Measurements from ENCODE around the gene WDR11.

The WDR11 gene

DNA sequence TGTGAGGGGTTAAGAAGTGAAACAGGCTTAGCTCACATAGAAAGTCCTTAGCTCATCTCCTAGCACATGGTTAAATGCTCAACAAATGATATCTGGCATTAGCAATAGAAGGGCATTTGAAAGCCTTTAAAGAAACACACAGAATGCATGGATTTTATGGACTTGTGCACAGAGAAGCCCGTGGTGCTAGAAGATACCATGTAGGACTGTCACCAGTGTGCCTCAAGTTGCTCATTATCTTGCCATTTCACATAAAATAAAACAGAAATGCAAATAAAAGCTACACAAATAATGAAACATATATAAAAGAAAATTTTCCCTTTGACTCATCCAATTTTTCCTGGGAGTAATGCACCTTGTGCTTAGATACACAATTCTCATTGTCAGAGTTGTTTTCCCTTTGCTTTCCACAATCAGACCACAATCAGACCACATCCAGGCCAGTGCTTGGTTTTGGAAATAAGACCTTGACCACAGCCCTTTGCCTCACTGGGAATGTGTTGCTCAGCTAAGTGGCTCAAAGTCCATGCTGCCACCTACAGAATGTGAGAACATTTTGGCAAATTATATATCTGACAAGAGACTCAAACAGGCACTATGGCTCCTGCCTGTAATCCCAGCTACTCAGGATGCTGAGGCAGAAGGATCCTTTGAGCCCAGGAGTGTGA, 9.5 kb upstream of the WDR11 start:
- TF ChIP-seq, protein P1, sequence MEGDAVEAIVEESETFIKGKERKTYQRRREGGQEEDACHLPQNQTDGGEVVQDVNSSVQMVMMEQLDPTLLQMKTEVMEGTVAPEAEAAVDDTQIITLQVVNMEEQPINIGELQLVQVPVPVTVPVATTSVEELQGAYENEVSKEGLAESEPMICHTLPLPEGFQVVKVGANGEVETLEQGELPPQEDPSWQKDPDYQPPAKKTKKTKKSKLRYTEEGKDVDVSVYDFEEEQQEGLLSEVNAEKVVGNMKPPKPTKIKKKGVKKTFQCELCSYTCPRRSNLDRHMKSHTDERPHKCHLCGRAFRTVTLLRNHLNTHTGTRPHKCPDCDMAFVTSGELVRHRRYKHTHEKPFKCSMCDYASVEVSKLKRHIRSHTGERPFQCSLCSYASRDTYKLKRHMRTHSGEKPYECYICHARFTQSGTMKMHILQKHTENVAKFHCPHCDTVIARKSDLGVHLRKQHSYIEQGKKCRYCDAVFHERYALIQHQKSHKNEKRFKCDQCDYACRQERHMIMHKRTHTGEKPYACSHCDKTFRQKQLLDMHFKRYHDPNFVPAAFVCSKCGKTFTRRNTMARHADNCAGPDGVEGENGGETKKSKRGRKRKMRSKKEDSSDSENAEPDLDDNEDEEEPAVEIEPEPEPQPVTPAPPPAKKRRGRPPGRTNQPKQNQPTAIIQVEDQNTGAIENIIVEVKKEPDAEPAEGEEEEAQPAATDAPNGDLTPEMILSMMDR (IDR thresholded peaks at IDR 0.05; ENCODE audit: control insufficient read depth, insufficient read depth, low read depth, low read length, missing control alignments), result no peak
- H3K4me3 ChIP-seq (ENCODE audit: control insufficient read depth, low read depth, low read length), result no peak overlapping the region
- no peak for DNase-seq (ENCODE audit: low read depth)

DNA sequence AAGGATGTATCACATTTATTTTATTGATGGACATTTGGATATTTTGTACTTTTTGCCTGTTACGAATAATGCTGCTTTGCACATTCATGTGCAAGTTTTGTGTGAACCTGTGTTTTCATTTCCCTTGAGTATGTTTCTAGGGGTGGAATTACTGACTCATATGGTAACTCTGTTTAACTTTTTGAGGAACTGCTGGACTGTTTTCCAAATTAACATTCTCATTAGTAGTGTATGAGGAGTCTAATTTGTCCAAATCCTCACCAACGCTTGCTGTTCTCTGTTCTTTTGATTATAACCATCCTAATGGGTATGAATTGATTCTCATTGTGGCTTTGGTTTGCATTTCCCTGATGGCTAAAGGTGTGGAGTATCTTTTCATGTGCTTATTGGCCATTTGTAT, 3.2 kb downstream of the WDR11 start:
- H3K4me3 ChIP-seq (ENCODE audit: control insufficient read depth, low read depth, low read length), result no peak overlapping the region
- TF ChIP-seq, protein P1 (IDR thresholded peaks at IDR 0.05; ENCODE audit: control insufficient read depth, insufficient read depth, low read depth, low read length, missing control alignments), result no peak
- DNase-seq (ENCODE audit: low read depth), result no peak

- TF ChIP-seq, protein P1 (IDR thresholded peaks at IDR 0.05; ENCODE audit: control insufficient read depth, insufficient read depth, low read depth, low read length, missing control alignments), result no peak
- no peak overlapping the region for H3K4me3 ChIP-seq (ENCODE audit: control insufficient read depth, low read depth, low read length)
These were observed 10.2 kb downstream of the WDR11 start for GRCh38 chr10:120861178-120861855.

GRCh38 chr10:120873741-120874140, 22.6 kb downstream of the WDR11 start:
- no peak for DNase-seq (ENCODE audit: low read depth)
- no peak overlapping the region for H3K4me3 ChIP-seq (ENCODE audit: control insufficient read depth, low read depth, low read length)
- TF ChIP-seq, protein P1 (IDR thresholded peaks at IDR 0.05; ENCODE audit: control insufficient read depth, insufficient read depth, low read depth, low read length, missing control alignments), result no peak

More at GRCh38 chr10:120861178-120861855, 10.2 kb downstream of the WDR11 start:
- no peak for DNase-seq (ENCODE audit: low read depth)

- TF ChIP-seq, protein P1 (IDR thresholded peaks at IDR 0.05; ENCODE audit: control insufficient read depth, insufficient read depth, low read depth, low read length, missing control alignments), result no peak
These were observed 31.9 kb downstream of the WDR11 start for GRCh38 chr10:120883071-120883470.

GRCh38 chr10:120887482-120887881, 36.3 kb downstream of the WDR11 start:
- no peak overlapping the region for H3K4me3 ChIP-seq (ENCODE audit: control insufficient read depth, low read depth, low read length)
- TF ChIP-seq, protein P1 (IDR thresholded peaks at IDR 0.05; ENCODE audit: control insufficient read depth, insufficient read depth, low read depth, low read length, missing control alignments), result no peak
- DNase-seq (ENCODE audit: low read depth), result no peak

More at GRCh38 chr10:120883071-120883470, 31.9 kb downstream of the WDR11 start:
- H3K4me3 ChIP-seq (ENCODE audit: control insufficient read depth, low read depth, low read length), result no peak overlapping the region
- no peak for DNase-seq (ENCODE audit: low read depth)
